GM18498 (cell line): ENCODE results near the gene CCDC186.
A peak's percentile ranks its signal among the peaks of the same experiment; 100 is the strongest.
"Not testable (repeated sequence)": the region's sequence is repeated elsewhere in the genome, so short reads cannot be mapped to it uniquely, and the experiment has no call there.

ENCODE experiments used
- ATAC-seq: cut with Tn5 transposase; IDR thresholded peaks from one replicate; pipeline ENCODE4 v1.9.1; 2021; ENCODE audit warnings: mild to moderate bottlenecking, moderate library complexity; ENCODE audit not compliant: unreplicated experiment

The CCDC186 gene

DNA sequence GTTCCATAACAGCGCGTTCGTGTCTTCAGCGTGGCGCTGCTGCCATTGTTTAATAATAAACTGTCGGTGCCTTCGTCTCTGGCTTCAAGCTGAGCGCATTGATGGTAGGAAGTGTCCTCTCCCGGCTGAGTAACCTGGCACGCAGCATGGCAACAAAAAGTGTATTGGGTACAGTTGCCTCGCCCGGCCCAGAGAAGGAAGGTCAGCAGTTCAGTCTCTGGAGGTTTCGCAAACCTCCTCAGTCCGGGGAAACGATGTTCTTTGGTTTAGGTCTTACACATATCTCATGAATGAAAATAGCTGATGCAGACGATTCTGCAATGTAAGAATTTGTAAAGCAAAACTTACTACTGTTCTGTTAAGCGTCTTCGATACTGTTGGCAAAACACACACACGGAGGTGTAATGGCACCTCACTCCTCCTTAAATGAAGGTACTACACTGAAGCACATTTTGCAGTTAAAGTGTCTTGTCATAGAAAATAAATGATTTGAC is 739 bp upstream of the CCDC186 start:
- ATAC-seq, result no peak

DNA sequence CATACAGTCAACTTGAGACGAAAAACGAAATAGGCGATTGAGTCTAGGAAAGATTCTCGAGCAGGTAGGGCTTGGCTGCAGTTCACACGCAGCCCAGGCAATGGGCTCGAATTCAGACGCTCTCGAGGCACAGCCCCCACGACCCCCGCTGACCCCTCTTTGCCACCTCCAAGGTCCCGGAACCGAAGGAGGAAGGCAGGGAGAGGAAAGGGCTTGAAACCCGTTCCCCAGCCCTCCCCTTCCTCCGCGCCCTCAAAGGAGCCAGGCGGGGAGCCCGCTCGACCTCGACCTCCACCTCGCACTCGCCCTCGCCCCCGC is 441 bp downstream of the CCDC186 start:
- ATAC-seq, result peak; percentile 2

DNA sequence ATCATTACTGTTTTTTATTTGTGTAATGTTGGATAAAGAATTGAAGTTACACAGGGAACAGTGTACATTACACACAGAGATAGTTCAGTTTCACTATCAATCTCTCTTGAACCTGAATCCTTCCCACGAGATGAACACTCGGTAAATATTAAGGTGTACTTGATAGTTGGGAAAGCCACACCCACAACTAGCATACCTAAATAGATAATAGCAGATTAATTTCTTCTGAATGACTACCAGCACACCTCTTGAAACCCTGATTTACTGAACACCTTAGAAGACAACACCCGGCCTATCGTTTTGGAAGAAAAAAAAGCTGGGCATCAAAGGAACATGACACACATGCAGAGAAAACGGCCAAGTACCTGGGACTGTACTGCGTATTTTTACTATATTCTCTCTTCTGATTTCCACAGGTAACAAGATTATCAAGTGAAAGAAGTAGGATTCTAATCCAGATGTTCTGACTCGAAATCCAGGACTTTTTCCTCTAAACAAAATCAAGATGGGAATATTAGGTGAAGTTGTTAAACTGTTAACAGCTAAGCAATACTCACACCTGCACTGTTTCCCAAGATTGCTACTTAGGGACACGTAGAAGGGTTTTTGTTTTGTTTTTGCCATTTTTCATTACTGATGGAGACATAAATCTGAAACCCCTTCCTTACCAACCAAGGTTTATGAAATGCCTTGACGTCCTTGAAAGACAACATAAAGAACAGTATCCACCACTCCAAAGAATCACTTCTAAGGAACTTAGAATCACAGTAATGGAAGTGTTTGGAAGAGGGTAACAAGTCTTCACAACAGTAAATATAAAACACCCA is 1.0 kb downstream of the CCDC186 start:
- no peak for ATAC-seq

DNA sequence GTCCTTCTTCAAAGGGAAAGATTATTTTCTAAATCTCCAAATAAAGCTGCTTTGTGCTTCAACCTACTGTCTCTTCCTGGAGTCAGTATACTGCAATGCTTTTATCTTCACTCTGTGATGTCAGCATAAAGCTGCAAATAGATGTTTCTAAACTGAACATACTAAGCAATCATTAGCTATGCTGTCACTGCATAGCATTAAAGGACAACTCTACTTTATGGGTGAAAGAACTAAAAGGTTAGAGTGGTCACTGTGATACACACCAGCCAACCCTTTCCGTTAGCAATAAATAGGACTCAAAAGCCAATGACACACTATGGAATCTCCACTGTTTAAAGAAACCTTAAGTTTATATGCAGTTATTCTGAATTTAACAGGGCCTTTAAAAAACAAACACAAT is 1.8 kb downstream of the CCDC186 start:
- ATAC-seq, result no peak

DNA sequence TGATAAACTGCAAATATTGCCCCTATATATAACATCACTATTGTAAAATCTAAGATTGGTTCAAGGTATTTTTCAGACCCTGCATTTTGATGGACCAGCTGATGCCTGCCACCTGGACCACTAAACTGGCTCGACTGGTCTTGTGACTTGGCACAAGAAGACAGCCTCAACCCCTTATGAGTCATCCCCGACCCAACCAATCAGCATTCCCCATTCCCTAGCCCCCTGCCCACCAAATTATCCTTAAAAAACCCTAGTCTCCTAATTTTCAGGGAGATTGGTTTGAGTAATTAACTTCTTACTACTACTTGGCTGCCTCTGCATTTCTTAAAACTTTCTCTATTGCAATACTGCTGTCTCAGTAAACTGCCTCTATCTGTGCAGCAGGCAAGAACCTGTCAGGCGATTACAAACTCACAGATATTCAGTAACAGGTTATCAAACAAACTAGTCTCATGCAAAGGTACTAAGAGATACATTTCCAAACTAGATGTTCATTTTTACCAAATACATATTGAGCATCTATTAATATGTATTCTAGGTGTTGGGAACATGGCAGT is 5.5 kb downstream of the CCDC186 start:
- no peak for ATAC-seq

DNA sequence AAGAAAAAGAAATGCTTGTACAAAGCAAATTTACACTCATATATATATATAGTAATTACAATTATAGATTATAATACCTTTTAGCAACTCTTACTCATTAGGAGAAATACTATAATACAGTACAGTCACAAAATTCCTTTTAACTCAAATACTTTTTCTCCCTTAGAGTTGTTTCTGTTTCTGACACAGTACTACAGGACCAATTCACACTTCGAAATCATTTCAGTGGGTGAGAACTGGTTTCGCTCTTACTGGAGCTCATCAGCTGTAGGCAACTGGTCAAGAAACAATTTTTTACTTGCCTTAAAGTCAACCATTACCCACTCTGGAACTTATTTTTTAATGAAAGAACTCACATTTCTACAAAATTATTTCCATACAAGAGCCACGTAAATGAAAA is 6.0 kb downstream of the CCDC186 start:
- ATAC-seq, result no peak

DNA sequence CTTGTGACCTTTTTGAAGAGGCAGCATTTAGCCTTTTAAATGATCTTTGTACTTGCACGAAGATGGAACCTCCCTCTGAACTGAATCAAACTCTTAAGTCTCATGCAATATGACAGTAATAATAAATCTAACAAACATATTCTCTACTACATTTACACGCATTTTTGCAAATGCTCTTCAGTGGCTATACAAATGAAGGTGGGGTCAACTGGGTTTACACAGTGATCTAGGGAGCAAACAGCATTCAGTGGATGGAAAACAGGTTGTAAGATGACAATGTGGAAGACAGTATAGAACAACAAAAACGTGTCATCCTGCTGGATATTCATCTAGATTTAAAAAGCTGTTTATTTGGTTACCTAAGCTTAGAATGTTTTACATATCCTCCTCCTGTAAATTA is 7.5 kb downstream of the CCDC186 start:
- ATAC-seq, result no peak

DNA sequence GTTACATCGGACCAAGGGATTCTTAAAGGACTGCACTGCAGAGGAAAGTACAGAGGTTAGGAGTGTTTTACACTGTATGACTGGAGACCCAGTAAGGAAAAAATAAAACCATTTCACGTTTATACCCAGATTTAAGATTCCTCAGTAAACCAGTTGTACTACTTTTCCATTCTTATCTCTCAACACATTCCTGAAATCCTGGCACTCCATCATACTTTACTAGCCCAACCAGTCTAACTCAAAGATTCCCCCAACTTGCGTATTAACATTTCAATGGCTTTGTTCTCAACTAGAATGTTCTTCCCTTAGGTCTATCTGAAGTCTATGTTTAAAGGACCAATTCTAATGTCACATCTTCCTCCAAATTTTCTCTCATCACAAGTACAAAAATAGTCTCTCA is 8.0 kb downstream of the CCDC186 start:
- no peak for ATAC-seq

DNA sequence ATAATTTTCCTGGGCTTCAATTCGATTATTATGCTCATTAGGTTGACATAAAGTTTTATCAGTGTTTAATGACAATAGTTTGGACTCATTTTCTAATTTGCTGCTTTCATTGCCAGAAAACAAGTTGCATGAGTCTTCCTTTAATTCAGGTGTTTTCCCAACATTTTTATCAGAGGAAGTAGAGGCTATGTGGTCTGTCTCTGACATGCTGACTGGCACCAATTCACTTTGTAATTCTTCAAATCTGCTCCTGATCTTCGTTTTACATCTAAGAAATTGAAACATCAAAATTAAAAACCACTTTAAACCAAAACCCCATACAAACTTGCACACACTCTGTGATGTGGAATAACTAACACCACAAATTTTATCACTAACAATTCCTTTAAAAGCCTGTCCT is 10.9 kb downstream of the CCDC186 start:
- no peak for ATAC-seq

DNA sequence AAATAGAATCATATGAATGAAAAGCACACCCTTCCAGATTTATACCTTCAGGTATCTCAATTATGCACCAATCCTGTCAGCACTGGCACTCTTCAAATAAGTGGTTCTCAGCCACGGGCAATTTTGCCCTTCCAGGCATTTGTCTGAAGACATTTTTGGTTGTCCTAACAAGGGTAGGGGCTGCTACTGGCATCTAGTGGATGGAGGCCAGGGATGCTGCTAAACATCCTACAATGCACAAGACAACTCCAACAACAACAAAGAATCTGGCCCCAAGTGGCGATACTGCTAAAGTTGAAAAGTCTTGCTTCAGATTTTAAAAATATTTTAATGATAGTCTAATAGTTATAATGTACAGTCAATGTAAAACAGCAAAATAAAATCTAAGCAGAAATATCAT is 16.1 kb downstream of the CCDC186 start:
- no peak for ATAC-seq

DNA sequence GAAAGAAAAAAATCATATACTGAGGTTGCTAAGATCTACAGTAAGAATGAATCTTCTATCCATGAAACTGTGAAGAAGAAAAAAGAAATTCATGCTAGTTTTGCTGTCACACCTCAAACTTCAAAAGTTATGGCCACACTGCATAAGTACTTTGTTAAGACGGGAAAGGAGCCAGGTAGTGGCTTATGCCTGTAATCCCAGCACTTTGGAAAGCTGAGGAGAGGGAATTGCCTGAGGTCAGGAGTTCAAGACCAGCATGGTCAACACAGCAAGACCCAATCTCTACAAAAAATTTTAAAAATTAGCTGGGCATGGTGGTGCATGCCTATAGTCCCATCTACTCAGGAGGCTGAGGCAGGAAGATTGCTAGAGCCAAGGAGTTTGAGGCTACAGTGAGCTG is 22.1 kb downstream of the CCDC186 start:
- ATAC-seq, result no peak

DNA sequence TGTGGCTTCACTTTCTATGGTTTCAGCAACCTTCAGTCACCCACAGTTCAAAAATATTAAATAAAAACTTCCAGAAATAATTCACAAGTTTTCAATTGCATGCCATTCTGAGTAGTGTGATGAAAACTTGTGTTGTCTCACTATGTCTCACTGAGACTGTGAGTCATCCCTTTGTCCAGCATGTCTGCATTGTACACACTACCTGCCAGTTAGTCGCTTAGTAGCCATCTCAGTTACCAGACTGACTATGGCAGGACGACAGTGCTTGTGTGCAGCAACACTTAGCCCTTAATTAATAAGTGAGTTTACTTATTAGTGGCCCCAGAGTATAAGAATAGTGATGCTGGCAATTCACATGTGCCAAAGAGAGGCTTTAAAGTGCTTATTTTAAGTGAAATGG is 22.5 kb downstream of the CCDC186 start:
- no peak for ATAC-seq

DNA sequence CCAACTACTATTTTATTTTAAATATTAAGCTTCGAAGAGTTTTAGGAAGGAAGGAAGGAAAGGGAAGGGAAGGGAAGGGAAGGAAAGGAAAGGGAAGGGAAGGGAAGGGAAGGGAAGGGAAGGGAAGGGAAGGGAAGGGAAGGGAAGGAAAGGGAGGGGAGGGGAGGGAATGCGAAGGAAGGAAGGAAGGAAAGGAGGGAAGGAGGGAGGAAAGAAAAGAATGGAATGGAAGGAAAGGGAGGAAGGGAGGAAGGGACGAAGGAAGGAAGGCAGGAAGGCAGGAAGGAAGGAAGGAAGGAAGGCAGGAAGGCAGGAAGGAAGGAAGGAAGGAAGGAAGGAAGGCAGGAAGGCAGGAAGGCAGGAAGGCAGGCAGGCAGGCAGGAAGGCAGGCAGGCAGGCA is 24.5 kb downstream of the CCDC186 start:
- not testable (repeated sequence) for ATAC-seq

DNA sequence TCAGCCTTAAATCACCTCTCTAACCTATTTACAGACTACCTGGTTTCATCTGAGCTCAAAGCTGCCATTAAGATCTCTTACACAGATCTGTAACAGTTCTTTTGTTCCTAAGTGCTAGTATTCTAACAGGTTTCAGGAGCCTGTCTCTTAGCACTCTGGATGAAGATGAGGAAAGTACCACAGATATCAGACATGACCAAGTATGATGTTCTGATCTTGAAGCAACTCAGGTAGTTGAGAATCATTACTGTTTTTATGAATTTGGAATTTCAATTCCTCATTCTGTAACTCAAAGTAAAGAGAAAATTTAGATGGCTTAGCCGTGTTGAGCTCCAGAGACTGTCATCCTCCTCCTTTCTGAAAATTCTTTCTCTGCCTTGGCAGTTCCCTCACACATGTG is 30.8 kb downstream of the CCDC186 start:
- no peak for ATAC-seq

DNA sequence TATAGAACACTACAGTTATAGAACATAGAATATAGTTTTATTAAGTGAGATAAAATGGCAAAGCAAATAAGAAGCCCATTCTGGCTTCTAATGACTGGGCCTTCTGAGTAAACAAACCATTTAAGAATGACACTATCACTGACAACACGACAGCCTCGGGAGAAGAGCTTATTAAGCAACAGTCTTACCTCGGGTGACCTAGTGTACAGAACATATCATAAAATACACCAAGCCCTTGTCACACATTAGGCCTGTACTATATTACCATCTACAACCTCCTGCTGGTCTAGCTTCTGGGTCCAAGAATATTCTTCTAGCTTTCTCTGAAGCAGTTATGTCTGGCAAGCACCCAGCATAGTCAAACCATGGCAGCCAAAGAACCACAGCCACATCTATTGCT is 32.0 kb downstream of the CCDC186 start:
- no peak for ATAC-seq

DNA sequence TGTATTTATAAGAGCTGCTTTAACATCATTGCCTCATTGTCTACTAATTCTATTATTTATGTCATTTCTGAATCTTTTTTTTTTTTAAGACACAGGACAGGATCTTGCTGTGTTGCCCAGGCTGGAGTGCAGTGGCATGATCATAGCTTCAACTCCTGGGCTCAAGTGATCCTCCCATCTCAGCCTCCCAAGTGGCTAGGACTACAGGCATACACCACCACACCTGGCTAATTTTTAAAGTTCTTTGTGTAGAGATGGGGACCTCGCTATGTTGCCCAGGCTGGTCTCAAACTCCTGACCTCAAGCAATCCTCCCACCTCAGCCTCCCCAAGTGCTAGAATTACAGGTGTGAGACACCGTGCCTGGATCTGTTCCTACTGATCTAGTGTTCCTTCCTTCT is 33.2 kb downstream of the CCDC186 start:
- not testable (repeated sequence) for ATAC-seq

DNA sequence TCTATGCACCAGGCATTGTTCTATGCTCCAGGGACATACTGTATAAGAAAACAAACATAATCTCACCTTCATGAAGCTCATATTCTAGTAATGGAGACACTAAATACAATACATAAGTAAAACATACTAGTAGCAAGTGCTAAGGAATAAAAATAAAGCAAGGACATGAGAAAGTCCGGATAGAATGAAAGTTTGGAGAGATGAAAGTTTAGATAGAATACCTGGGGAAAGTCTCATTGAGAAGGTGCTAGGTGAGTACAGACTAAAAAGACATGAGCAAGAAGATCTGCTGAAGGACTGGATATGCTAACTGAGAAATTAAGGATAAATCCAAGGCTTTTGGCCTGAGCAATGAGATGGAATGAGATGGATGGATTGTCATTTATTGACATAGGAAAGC is 34.0 kb downstream of the CCDC186 start:
- ATAC-seq, result no peak

DNA sequence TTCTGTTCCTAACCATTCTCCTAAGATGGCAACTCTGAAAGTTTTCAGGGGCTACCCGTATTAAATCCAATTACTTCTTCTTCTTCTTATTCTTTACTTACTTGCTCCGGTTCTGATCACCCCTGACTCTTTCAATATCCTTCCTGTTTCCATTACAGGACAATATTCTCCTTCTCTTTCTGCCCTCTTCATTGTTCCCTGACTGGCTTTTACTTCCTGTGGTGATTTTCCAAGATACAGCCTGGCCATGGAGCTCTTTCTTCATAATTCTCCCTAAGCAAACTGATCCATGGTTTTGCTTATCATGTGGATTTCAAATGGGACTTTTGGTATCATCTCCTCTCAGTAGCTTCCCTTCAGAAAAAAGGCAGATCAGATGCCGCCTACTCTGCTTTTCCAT is 35.4 kb downstream of the CCDC186 start:
- ATAC-seq, result no peak

DNA sequence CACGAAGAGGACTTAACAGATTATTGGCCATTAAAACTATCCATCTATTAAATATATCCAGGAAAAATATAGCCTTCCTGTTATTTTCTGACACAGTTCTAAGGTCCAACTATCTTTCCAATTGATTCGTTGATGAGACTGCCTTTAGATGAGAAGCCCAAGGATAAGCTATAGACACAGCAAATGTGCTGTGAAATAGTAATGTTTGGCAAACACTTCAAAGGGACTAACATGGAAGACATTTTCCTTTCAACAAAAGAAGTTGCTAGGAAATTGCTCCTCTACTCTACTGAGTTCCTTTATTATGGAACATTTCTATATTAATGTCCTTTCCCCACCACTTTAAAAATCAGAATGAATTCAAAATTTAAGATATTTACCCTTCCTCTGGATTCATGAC is 38.5 kb downstream of the CCDC186 start:
- no peak for ATAC-seq

DNA sequence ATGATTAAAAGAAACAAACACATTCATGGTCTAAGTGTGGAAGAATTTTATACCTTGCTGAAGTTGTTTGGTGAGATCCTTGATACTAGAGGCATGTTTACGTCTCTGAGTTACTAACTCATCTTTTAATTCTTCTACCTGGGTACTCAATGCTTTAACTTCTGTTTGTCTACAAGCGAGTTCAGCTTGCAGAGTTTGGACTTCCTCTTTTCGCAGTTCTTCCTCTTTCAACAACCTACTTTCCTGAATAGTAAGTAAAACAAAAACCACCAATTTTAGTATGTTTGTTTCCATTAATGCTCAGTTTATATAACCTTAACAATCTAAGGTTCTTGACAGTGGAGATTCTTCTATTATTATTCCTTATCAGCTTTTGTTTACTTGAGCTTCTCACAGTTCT is 42.9 kb downstream of the CCDC186 start:
- ATAC-seq, result peak; percentile 80

DNA sequence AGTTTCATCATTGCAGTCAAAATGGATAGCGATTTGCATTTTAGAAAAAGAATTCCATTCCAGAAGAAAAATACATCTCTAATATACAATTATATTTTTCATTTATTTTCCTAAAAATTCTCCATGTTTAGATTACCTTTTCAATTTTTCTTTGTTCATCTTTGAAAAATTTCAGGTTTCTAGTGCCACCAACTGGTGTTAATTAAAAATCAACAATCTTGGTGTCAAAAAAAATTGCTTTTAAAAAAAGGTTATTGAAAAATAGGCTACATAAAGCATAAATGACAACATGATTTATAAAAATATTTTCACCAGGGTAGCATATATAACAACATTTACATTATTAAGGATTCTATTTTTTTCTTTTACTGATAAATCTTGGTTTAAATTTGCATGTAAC is 53.0 kb downstream of the CCDC186 start:
- no peak for ATAC-seq

DNA sequence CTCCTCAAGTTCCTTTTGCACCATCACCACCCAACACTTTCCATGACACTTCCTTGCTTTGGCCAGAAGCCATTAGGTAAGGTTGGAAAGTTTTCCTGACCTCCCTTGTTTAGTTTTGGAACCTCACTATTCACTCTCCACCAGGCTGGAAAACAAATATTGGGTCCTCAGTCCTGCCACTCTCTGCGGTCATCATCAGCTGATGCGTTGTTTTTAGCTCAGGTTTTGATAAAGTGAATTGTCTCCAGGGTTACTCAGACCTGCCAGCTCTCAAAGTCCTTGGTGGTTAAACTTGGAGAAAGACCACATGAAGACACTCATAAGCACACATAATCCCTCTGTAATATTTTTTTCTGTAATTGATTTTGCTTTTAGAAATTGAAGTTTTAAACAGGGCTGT is 55.5 kb downstream of the CCDC186 start:
- ATAC-seq, result no peak

DNA sequence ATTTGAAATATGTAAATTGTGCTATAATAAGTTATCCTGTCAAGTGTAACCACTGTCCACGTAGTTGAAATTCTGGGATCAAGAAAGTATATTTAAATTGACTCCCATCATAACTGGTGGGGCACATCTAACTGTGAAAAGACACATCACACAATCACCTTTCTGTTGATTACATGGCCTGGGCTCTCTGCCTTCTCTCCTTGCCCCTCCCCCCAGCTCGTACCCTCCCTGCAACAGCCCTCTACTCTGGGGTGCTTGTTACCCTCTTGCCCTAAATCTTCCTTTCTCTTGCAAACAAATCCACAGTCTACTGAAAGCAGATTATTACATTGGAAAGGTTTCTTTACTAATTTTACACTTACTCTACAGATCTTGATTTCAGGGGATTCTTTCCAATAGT is 56.3 kb downstream of the CCDC186 start:
- ATAC-seq, result no peak
